Pons (tissue), 1 donor: ENCODE results near the gene PLSCR3.

Experiments
- DNase-seq: peaks from one replicate; pipeline ENCODE4 v3.0.0-alpha.2; 2016; ENCODE audit warnings: low spot score

The PLSCR3 gene

DNA sequence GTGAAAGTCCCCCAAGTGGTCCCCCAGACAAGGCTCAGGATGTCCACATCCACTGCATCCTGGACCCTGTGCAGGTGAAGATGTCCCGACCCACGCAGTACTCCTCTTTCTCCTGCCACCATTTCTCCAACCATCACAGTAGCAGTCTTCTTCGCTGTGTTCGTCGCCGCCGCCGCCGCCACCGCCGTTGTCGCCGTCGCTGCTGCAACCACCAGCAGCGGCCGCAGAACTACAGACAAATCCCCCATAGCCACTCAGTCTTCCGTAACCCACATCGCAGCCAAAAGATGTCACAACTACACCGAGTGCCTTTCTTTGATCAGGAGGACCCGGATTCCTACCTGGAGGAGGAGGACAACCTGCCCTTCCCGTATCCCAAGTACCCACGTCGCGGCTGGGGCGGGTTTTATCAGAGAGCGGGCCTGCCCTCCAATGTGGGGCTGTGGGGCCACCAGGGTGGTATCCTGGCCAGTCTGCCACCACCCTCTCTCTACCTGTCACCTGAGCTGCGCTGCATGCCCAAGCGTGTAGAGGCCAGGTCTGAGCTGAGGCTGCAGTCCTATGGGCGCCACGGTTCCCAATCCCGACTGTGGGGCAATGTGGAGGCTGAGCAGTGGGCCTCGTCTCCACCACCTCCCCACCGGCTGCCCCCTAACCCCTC, 32.0 kb upstream of the PLSCR3 start:
- no peak for DNase-seq

DNA sequence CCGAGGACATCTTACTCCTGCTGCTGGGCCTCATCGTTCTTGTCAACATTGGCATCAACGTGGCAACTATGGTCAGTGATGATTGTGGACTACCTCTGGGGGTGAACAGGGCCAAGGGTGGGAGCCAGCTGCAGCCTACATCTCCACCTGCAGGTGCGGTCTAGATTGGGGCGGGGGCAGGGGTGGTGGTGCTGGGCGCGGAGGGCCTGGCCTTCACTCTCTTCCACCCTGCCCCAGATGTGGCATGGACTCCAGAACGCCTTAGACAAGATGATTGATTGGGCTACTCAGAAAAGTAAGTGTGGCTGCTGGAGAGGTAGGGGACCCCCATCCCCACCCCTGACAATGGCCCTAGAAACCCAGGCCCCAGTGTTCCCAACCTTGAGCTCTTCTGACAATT, 31.4 kb upstream of the PLSCR3 start:
- DNase-seq, result no peak

GRCh38 chr17:7425316-7425715, 31.0 kb upstream of the PLSCR3 start, which contains the start of gene SPEM2:
Gene SPEM2 (plus strand): TSS chr17:7425616. CDS start chr17:7425689, 73 bp downstream.
- DNase-seq, result no peak

DNA sequence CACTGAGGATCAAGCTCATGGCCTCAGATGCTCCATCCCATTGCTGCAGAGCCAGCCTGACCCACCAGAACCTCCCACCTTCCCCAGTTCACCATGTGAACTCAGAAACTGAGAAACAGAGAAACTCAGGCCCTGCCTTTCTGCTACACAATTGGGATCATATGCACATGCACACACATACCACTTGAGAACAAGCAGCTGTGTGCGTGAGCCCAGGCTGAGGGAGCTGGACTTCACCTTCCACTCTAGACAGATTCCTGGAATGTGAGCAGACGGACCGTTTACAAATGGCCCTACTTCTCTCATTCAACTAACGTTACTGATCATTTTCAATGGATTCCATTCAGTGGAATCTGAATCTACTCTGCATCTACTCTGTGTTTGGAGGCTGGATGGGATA, 29.4 kb upstream of the PLSCR3 start:
- no peak for DNase-seq

DNA sequence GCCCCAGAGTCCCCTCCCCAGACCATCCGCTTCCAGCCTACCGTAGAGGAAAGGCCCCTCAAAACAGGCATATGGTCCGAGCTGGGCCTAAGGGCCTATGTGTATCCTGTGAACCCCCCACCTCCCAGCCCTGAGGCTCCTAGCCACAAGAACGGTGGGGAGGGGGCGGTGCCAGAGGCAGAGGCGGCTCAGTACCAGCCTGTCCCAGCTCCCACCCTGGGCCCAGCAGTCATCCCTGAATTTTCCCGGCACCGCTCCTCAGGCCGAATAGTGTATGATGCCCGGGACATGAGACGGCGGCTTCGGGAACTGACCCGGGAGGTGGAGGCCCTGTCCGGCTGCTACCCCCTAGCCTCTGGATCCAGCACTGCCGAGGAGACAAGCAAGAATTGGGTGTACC, 26.9 kb upstream of the PLSCR3 start:
- no peak for DNase-seq

GRCh38 chr17:7419819-7420610, 25.7 kb upstream of the PLSCR3 start, which contains the start of gene SPEM1:
Gene SPEM1 (plus strand): TSS chr17:7420324. CDS start chr17:7420385, 61 bp downstream.
- no peak for DNase-seq

DNA sequence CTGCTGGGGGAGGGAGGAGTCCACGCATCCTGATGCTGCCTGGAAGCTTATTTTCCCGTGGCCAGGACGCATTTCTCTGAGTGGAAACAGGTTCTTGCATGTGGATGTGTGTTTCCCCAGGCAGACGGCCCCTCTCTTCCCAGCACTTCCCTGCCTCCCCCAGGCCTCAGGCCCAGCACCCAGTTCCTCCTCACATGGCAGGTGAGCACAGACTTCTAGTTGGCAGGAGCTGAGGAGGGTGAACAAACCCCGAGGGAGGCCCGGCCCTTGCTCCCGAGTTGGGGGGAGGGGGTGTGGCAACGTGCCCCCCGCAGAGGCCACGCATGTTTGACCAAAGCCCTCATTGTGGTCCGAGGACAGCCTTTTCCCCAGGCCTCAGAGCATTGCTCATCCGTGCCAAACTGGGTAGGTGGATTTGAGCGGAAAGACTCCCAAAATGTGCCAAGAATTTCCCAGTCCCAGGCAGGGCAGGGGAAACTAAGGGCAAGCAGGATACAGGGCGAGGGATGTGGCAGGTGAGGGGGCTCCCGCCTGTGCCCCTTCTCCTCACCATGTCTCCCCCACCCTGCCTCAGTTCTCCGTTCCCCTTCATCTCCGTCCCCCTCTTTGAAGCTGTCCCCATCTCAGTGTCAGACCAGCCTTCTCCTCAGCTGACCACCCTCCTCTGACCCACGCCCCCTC, 24.3 kb upstream of the PLSCR3 start:
- DNase-seq, result no peak

GRCh38 chr17:7417056-7417655, 22.8 kb upstream of the PLSCR3 start:
- no peak for DNase-seq

GRCh38 chr17:7416323-7416722, 22.0 kb upstream of the PLSCR3 start:
- no peak for DNase-seq

GRCh38 chr17:7415784-7416183, 21.5 kb upstream of the PLSCR3 start:
- DNase-seq, result no peak

GRCh38 chr17:7414837-7415236, 20.5 kb upstream of the PLSCR3 start:
- DNase-seq, result no peak

DNA sequence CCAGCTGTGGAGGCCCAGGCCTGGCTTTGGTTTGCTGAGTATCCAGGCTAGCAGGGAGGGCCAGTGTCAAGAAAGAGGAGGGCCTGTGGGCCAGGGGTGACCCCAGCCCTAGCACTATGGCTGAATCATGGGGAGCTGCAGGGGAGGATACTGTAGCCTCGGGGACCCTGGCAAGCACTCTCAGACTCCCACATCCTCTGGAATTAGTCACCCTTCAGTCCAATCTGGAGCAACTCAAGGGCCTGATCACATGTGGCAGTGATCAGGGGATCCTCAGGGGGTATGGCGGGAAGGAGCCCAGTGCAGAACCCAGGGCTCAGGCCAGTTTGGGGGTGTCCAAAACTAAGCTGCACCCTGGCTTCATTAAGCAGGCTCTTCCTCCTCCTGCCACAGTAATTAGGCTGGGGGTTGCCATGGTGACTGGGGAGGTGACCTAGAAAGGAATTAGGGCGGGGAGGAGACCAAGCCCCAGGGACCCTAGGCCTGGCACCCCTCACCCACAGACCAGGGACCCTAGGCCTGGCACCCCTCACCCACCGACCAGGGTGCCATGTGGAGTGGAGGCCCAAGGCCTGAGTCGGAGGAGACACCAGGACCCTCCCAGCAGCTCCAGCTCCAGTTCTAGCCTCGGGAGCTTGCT, 19.1 kb upstream of the PLSCR3 start:
- no peak for DNase-seq

GRCh38 chr17:7411427-7411750, 17.1 kb upstream of the PLSCR3 start:
- DNase-seq, result no peak

DNA sequence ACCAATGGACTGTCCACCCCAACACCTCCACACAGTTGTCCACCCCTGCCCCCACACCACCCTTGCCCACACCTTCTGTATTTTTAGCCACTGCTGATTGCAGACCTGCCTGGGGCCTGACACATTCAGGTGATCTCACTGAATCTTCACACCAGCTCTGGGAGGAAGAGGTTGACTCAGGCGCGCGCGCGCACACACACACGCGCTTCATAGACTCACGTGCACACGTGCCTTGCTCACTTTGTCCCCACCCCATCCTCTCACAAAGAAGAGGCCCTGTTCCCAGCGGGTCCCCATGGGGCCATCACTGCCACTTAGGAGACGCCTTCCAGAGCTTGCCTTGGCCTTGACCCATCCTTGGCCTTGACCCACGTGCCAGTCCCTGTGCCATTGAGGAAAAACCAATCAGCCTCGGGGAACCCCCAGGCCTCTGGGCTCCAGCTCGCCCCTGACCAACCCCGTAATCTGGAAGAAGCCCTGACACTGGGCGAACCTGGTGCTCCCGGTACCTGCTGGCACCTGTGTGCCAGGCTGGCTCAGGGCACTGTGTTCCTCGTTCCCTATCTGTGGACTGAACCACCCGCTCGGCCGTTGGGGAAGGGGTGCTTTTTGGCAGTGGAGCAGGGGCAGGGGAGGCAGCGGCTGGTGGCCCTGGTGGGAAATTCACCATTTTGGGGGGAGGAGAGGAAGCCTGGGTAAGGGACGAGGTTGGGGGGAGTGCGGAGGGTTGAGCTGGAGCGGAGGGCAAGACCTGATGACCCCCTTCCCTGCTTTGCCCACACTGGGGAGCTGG, 16.5 kb upstream of the PLSCR3 start:
- no peak for DNase-seq

GRCh38 chr17:7409716-7410115, 15.4 kb upstream of the PLSCR3 start:
- no peak for DNase-seq

GRCh38 chr17:7408863-7409262, 14.5 kb upstream of the PLSCR3 start:
- no peak for DNase-seq

- DNase-seq, result no peak
Measured at GRCh38 chr17:7408252-7408727, 14.0 kb upstream of the PLSCR3 start.

- no peak for DNase-seq
Measured at GRCh38 chr17:7407485-7408251, 13.3 kb upstream of the PLSCR3 start, which contains the start of gene NLGN2. Gene NLGN2 (plus strand): TSS chr17:7407845. CDS start chr17:7408256, 411 bp downstream.

DNA sequence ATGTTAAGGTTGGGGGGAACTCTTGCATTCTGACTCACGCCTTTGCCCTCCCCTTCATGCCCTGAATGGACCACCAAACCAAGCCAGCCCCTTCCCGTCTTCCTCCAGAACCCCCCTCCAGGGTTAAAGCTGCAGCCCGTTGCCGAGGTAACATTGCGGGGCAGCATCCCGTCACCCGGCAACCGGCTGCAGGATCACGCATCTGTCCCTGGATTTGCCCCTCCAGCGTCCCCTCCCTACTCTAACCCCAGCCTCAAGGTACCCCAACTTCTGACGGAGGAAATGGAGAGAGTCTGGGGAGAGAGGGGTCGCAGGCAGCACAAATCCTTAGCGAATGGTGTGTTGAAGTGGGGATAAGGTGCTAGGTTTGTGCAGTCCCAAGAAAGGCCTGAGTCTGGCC, 12.8 kb upstream of the PLSCR3 start:
- no peak for DNase-seq

- no peak for DNase-seq
Measured at GRCh38 chr17:7406235-7406825, 12.0 kb upstream of the PLSCR3 start.
